ENCODE data around the gene GCNA. TPM values are rescaled to one million over a fixed set of nuclear protein-coding genes. Genes with fewer than 3 reads are reported as not detected.

The GCNA gene
- total RNA-seq, 6 experiments from 2014 or later: 0.48 to 1.7 (median 0.82) TPM

DNA sequence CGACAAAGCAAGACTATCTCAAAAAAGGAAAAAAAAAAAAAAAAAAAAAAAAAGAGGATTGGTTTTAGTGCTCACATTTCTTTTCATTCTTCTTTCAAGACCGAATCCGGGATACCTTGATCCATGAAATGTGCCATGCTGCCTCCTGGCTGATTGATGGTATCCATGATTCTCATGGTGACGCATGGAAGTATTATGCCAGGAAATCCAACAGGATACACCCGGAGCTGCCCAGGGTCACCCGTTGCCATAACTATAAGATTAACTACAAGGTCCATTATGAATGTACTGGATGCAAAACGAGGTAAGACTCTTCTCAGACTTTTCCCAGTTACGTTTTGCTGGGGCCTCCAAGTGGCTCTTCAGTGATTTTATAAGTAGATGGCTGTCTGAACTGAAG lies 34.0 kb downstream of the GCNA start:
- H3K36me3 Mint-ChIP-seq (ENCODE audit: low read depth): peaks cover 14% of the 10 kb centered on the region
- H3K4me3 Mint-ChIP-seq: no peak overlapping the region
- TF ChIP-seq, protein P1, sequence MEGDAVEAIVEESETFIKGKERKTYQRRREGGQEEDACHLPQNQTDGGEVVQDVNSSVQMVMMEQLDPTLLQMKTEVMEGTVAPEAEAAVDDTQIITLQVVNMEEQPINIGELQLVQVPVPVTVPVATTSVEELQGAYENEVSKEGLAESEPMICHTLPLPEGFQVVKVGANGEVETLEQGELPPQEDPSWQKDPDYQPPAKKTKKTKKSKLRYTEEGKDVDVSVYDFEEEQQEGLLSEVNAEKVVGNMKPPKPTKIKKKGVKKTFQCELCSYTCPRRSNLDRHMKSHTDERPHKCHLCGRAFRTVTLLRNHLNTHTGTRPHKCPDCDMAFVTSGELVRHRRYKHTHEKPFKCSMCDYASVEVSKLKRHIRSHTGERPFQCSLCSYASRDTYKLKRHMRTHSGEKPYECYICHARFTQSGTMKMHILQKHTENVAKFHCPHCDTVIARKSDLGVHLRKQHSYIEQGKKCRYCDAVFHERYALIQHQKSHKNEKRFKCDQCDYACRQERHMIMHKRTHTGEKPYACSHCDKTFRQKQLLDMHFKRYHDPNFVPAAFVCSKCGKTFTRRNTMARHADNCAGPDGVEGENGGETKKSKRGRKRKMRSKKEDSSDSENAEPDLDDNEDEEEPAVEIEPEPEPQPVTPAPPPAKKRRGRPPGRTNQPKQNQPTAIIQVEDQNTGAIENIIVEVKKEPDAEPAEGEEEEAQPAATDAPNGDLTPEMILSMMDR (IDR thresholded peaks at IDR 0.05): no peak
- H3K27me3 Mint-ChIP-seq (ENCODE audit: insufficient read depth): peaks cover 3% of the 10 kb centered on the region
- no peak overlapping the region for H3K27ac Mint-ChIP-seq
- H3K9me3 Mint-ChIP-seq: no peaks in the 10 kb centered on the region
- H3K4me1 Mint-ChIP-seq (ENCODE audit: low read depth): peaks cover 7% of the 10 kb centered on the region
- DNase-seq: no peak

DNA sequence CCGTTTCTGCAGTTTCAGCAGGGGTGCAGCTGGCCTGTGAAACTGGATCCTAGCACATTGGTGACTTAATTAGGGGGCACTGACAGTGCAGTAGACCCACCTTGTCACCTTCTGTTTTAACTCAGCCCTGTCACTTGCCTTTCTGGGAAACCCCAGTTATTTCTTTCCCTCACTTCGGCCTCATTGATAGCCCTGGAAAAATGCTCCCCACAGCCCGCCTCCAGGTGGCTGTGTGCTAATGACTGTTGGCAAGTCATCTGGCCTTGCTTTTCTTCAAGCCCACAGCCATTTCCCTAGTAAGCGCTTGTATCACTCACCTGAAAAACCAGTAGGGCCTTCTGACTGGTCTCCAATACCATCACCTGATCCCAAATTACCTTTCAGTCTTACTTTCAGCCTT lies 36.8 kb downstream of the GCNA start:
- Mint-ChIP-seq H3K4me3 (no peak overlapping the region), H3K4me1 (ENCODE audit: low read depth) (no peaks in the 10 kb centered on the region), H3K27me3 (ENCODE audit: insufficient read depth) (peaks cover 3% of the 10 kb centered on the region), H3K27ac (no peak overlapping the region), H3K9me3 (no peaks in the 10 kb centered on the region), H3K36me3 (ENCODE audit: low read depth) (no peaks in the 10 kb centered on the region; the same call in 1 of the 2 replicates)
- TF ChIP-seq, protein P1 (IDR thresholded peaks at IDR 0.05): no peak
- DNase-seq: no peak

GRCh38 chrX:71615954-71616353 lies 37.7 kb downstream of the GCNA start:
- TF ChIP-seq, protein P1 (IDR thresholded peaks at IDR 0.05): no peak

GRCh38 chrX:71616672-71617529 lies 38.7 kb downstream of the GCNA start:
- no peak overlapping the region for H3K27ac Mint-ChIP-seq
- TF ChIP-seq, protein P1 (IDR thresholded peaks at IDR 0.05): no peak
- no peak for DNase-seq
- no peak overlapping the region for H3K4me3 Mint-ChIP-seq
- H3K27me3 Mint-ChIP-seq (ENCODE audit: insufficient read depth): peaks cover 3% of the 10 kb centered on the region
- H3K9me3 Mint-ChIP-seq: no peaks in the 10 kb centered on the region
- H3K4me1 Mint-ChIP-seq (ENCODE audit: low read depth): peaks cover 5% of the 10 kb centered on the region; the same call in 1 of the 2 replicates
- no peaks in the 10 kb centered on the region; the same call in 1 of the 2 replicates for H3K36me3 Mint-ChIP-seq (ENCODE audit: low read depth)

More at GRCh38 chrX:71615954-71616353, 37.7 kb downstream of the GCNA start:
- Mint-ChIP-seq H3K36me3 (ENCODE audit: low read depth) (no peaks in the 10 kb centered on the region; the same call in 1 of the 2 replicates), H3K4me3 (no peak overlapping the region), H3K9me3 (no peaks in the 10 kb centered on the region), H3K4me1 (ENCODE audit: low read depth) (no peaks in the 10 kb centered on the region), H3K27me3 (ENCODE audit: insufficient read depth) (peaks cover 3% of the 10 kb centered on the region), H3K27ac (no peak overlapping the region)
- no peak for DNase-seq

- Mint-ChIP-seq H3K27ac (no peak overlapping the region), H3K9me3 (no peaks in the 10 kb centered on the region), H3K27me3 (ENCODE audit: insufficient read depth) (peaks cover 3% of the 10 kb centered on the region), H3K4me1 (ENCODE audit: low read depth) (peaks cover 5% of the 10 kb centered on the region; the same call in 1 of the 2 replicates), H3K4me3 (no peak overlapping the region), H3K36me3 (ENCODE audit: low read depth) (no peaks in the 10 kb centered on the region; the same call in 1 of the 2 replicates)
- TF ChIP-seq, protein P1 (IDR thresholded peaks at IDR 0.05): no peak
- no peak for DNase-seq
Measured at GRCh38 chrX:71617742-71618141, 39.5 kb downstream of the GCNA start.

Measured in HFFc6 (cell line).